SK-N-SH (cell line): ENCODE measurements around the gene C2CD3. TPM values are rescaled to one million over a fixed set of nuclear protein-coding genes. Genes with fewer than 3 reads are reported as not detected.

Experiments
- CTCF ChIA-PET: fragments of 300-600, 350-600 bp; formaldehyde crosslinking; extraction: SDS; loops from one replicate; lab custom pipeline; 2021; lab: Yijun Ruan, JAX
- POLR2A ChIA-PET: fragments of 350-600 bp; sonication (Branson Sonifier 250); formaldehyde crosslinking; extraction: SDS; loops from one replicate; lab custom pipeline; 2020; ENCODE audit warnings: antibody characterized with exemption, inconsistent platforms; lab: Yijun Ruan, JAX
- DNase-seq: peaks from one replicate; pipeline ENCODE4 v3.0.0; 2012
- H2AFZ ChIP-seq: fragments of 200-600 bp; sonication (generic); 2 replicates; pipeline ENCODE4 v1.8.1; 2016; ENCODE audit warnings: antibody characterized with exemption, mild to moderate bottlenecking, low read depth
- H3F3A ChIP-seq: fragments of 200-600 bp; sonication (generic); replicated peaks from 2 replicates; pipeline ENCODE3; 2016; ENCODE audit warnings: antibody characterized with exemption, mild to moderate bottlenecking; ENCODE audit not compliant: insufficient read depth
- H3K27ac ChIP-seq, 2 experiments: fragments of 200-500 bp in 1 of 2; fragments of 200-600 bp in 1 of 2; sonication (Bioruptor generic) in 1 of 2; sonication (generic), shearing (Covaris generic) in 1 of 2; 2 replicates each; pipeline versions ENCODE4 v1.5.1 to v1.6.1; 2014 to 2016; ENCODE audit warnings: low read depth in 2 of 2, inconsistent platforms in 1 of 2, low read length in 1 of 2, mild to moderate bottlenecking in 1 of 2, mixed read lengths in 1 of 2
- H3K27me3 ChIP-seq: fragments of 200-600 bp; sonication (generic), shearing (Covaris generic); 2 replicates; pipeline ENCODE4 v1.6.1; 2016; ENCODE audit warnings: mixed run types; ENCODE audit not compliant: insufficient read depth
- H3K36me3 ChIP-seq, 2 experiments: fragments of 200-500 bp in 1 of 2; fragments of 200-600 bp in 1 of 2; sonication (Bioruptor generic) in 1 of 2; sonication (generic) in 1 of 2; replicated peaks in 1 of 2; 2 replicates each; pipeline versions ENCODE3 to v1.5.1; 2014 to 2016; ENCODE audit warnings: low read length in 1 of 2, mild to moderate bottlenecking in 1 of 2; ENCODE audit not compliant: insufficient read depth in 2 of 2, control insufficient read depth in 1 of 2
- H3K4me1 ChIP-seq, 2 experiments: fragments of 200-500 bp in 1 of 2; fragments of 200-600 bp in 1 of 2; sonication (Bioruptor generic) in 1 of 2; sonication (generic), shearing (Covaris generic) in 1 of 2; 2 replicates each; pipeline versions ENCODE4 v1.5.1 to v1.6.1; 2014 to 2016; ENCODE audit warnings: low read depth in 1 of 2, low read length in 1 of 2, mixed run types in 1 of 2; ENCODE audit not compliant: insufficient read depth in 2 of 2, control insufficient read depth in 1 of 2
- H3K4me2 ChIP-seq: fragments of 200-600 bp; sonication (generic), shearing (Covaris generic); 2 replicates; pipeline ENCODE4 v1.6.1; 2017; ENCODE audit warnings: mixed run types
- H3K4me3 ChIP-seq, 2 experiments: fragments of 200-500 bp in 1 of 2; fragments of 200-600 bp in 1 of 2; sonication (Bioruptor generic) in 1 of 2; sonication (generic), shearing (Covaris generic) in 1 of 2; 2 replicates each; pipeline versions ENCODE4 v1.5.1 to v1.8.1; 2014 to 2016; ENCODE audit warnings: low read depth in 2 of 2, inconsistent platforms in 1 of 2, low read length in 1 of 2, mild to moderate bottlenecking in 1 of 2, mixed read lengths in 1 of 2, moderate library complexity in 1 of 2
- H3K79me2 ChIP-seq: fragments of 200-600 bp; sonication (generic); 2 replicates; pipeline ENCODE4 v1.8.1; 2017; ENCODE audit warnings: mild to moderate bottlenecking; ENCODE audit not compliant: insufficient read depth
- H3K9ac ChIP-seq: fragments of 200-600 bp; sonication (generic); 2 replicates; pipeline ENCODE4 v1.6.1; 2017; ENCODE audit warnings: mixed run types
- H3K9me2 ChIP-seq: fragments of 200-600 bp; sonication (generic); 2 replicates; pipeline ENCODE4 v1.6.1; 2017; ENCODE audit warnings: mixed run types
- H3K9me3 ChIP-seq: fragments of 200-600 bp; sonication (generic); 2 replicates; pipeline ENCODE4 v1.6.1; 2017; ENCODE audit warnings: mixed run types, mild to moderate bottlenecking, moderate library complexity
- H4K20me1 ChIP-seq: fragments of 200-600 bp; sonication (generic); 2 replicates; pipeline ENCODE4 v1.6.1; 2017; ENCODE audit warnings: mild to moderate bottlenecking, mixed run types; ENCODE audit not compliant: insufficient read depth
- CHD2 ChIP-seq: fragments of 150-350 bp; IDR thresholded peaks from 2 replicates; pipeline ENCODE4 v1.6.1; 2018; ENCODE audit warnings: low read length; ENCODE audit not compliant: partially characterized antibody
- FOXJ3 ChIP-seq: sonication (generic); formaldehyde crosslinking; IDR thresholded peaks from 2 replicates; pipeline ENCODE4 v1.5.1; 2020; ENCODE audit warnings: mild to moderate bottlenecking, missing genetic modification reagents
- MXI1 ChIP-seq: IDR thresholded peaks from 2 replicates; pipeline ENCODE4 v1.6.1; 2012; ENCODE audit warnings: mild to moderate bottlenecking, low read depth, low read length, improper control_type of control experiment
- NFIC ChIP-seq: IDR thresholded peaks from 2 replicates; pipeline ENCODE4 v1.4.0; 2012; ENCODE audit warnings: borderline replicate concordance
- NRF1 ChIP-seq: IDR thresholded peaks from 2 replicates; pipeline ENCODE4 v1.6.1; 2012; ENCODE audit warnings: low read depth, mild to moderate bottlenecking, low read length
- POLR2AphosphoS5 ChIP-seq: IDR thresholded peaks from 2 replicates; pipeline ENCODE4 v1.6.1; 2012; ENCODE audit warnings: low read depth, low read length
- RCOR1 ChIP-seq: fragments of 150-350 bp; IDR thresholded peaks from 2 replicates; pipeline ENCODE4 v1.6.1; 2017; ENCODE audit warnings: antibody characterized with exemption, low read length
- RFX5 ChIP-seq: IDR thresholded peaks from 2 replicates; pipeline ENCODE4 v1.6.1; 2012; ENCODE audit warnings: mild to moderate bottlenecking, improper control_type of control experiment, low read length
- SIN3A ChIP-seq: IDR thresholded peaks from 2 replicates; pipeline ENCODE4 v1.6.1; 2012; ENCODE audit warnings: low read depth, mild to moderate bottlenecking, low read length, moderate library complexity, borderline replicate concordance
- SMC3 ChIP-seq: IDR thresholded peaks from 2 replicates; pipeline ENCODE4 v1.6.1; 2012; ENCODE audit warnings: low read depth, low read length, improper control_type of control experiment
- TAF1 ChIP-seq: IDR thresholded peaks from 2 replicates; pipeline ENCODE4 v1.6.1; 2012; ENCODE audit warnings: low read depth, mild to moderate bottlenecking, low read length, moderate library complexity, borderline replicate concordance
- TEAD4 ChIP-seq: IDR thresholded peaks from 2 replicates; pipeline ENCODE4 v1.4.0; 2012; ENCODE audit warnings: mild to moderate bottlenecking, borderline replicate concordance; ENCODE audit not compliant: insufficient read depth
- USF1 ChIP-seq: IDR thresholded peaks from 2 replicates; pipeline ENCODE4 v1.4.0; 2012; ENCODE audit warnings: low read depth, borderline replicate concordance
- USF2 ChIP-seq: fragments of 150-350 bp; IDR thresholded peaks from 2 replicates; pipeline ENCODE4 v1.6.1; 2017; ENCODE audit warnings: antibody characterized with exemption, low read length, low read depth, borderline replicate concordance
- YY1 ChIP-seq: IDR thresholded peaks from 2 replicates; pipeline ENCODE4 v1.4.0; 2012; ENCODE audit warnings: low read depth, mild to moderate bottlenecking
- WGBS: methylation state at CpG from one replicate; pipeline ENCODE4 v1.1.6; 2017; ENCODE audit warnings: low lambda C conversion rate; 5-methylcytosine and 5-hydroxymethylcytosine counted together
- polyA plus RNA-seq, 3 experiments: library from polyadenylated mRNA; depleted of rRNA; stranded (reverse); fragments of >200 nt; gene quantifications; 2 replicates each; pipeline ENCODE4 v1.2.3, GENCODE V29; 2012
- TF ChIP-seq, protein P1 (sequence below): IDR thresholded peaks from 2 replicates; pipeline ENCODE4 v1.4.0; 2012; ENCODE audit warnings: low read depth, borderline replicate concordance
- TF ChIP-seq, protein P2 (sequence below): fragments of 150-350 bp; IDR thresholded peaks from 2 replicates; pipeline ENCODE4 v1.6.1; 2016; ENCODE audit warnings: mild to moderate bottlenecking, low read depth, low read length
- TF ChIP-seq, protein P3 (sequence below): IDR thresholded peaks from 2 replicates; pipeline ENCODE4; 2012
- TF ChIP-seq, protein P4 (sequence below): IDR thresholded peaks from 2 replicates; pipeline ENCODE4 v1.4.0; 2012; ENCODE audit warnings: low read depth

Gene C2CD3
- polyA plus RNA-seq, 1 of the 3 experiments (the other 2 are of a cell fraction): 7.0 TPM

GRCh38 chr11:73982990-73983740 is 187.6 kb downstream of the C2CD3 start (continued):
- TF ChIP-seq USF2: 0 out of 2 replicates have a peak, but pooled peaks have one; percentile 10
- TF ChIP-seq TEAD4: no peak
- no peak; the same call in 1 of the 2 replicates for TF ChIP-seq NFIC
- TF ChIP-seq FOXJ3 (CRISPR knock-in tag): no peak; the same call in 1 of the 2 replicates
- TF ChIP-seq, protein P1, sequence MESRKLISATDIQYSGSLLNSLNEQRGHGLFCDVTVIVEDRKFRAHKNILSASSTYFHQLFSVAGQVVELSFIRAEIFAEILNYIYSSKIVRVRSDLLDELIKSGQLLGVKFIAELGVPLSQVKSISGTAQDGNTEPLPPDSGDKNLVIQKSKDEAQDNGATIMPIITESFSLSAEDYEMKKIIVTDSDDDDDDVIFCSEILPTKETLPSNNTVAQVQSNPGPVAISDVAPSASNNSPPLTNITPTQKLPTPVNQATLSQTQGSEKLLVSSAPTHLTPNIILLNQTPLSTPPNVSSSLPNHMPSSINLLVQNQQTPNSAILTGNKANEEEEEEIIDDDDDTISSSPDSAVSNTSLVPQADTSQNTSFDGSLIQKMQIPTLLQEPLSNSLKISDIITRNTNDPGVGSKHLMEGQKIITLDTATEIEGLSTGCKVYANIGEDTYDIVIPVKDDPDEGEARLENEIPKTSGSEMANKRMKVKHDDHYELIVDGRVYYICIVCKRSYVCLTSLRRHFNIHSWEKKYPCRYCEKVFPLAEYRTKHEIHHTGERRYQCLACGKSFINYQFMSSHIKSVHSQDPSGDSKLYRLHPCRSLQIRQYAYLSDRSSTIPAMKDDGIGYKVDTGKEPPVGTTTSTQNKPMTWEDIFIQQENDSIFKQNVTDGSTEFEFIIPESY: no peak
- TF ChIP-seq, protein P2, sequence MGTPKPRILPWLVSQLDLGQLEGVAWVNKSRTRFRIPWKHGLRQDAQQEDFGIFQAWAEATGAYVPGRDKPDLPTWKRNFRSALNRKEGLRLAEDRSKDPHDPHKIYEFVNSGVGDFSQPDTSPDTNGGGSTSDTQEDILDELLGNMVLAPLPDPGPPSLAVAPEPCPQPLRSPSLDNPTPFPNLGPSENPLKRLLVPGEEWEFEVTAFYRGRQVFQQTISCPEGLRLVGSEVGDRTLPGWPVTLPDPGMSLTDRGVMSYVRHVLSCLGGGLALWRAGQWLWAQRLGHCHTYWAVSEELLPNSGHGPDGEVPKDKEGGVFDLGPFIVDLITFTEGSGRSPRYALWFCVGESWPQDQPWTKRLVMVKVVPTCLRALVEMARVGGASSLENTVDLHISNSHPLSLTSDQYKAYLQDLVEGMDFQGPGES: peak; percentile 39; the same call in 1 of the 2 replicates
- TF ChIP-seq NRF1: no peak

GRCh38 chr11:73982595-73982989 is 188.2 kb downstream of the C2CD3 start, which contains the start of gene UCP2:
TSS of gene UCP2 (minus strand) at chr11:73982843. CDS start at chr11:73978378, 4,465 bp downstream.
- H3K27me3 ChIP-seq: no peaks in the 10 kb centered on the region
- H2AFZ ChIP-seq: peak within 1 kb of the TSS; percentile 98
- H3K9me3 ChIP-seq: no peaks in the 10 kb centered on the region
- H3K4me1 ChIP-seq: peaks cover 7 to 22% of the 10 kb centered on the region in 2 experiments; a peak in 2 of 4 replicates
- peak within 1 kb of the TSS; percentile 70 to 93 for H3K4me3 ChIP-seq
- peak; percentile 95 for DNase-seq
- H3K27ac ChIP-seq: peak within 1 kb of the TSS; percentile 87 to 98
- WGBS: 2% methylated on average over 12 of the region's 43 CpGs
- H3K79me2 ChIP-seq: peaks cover 8% of the 10 kb centered on the region; the same call in 1 of the 2 replicates
- ChIA-PET POLR2A (interaction anchor here (0.6 to 3.1 kb wide), 4 partner anchors 12 to 189 kb away, joined by 3 to 15 read pairs (median 3); partner anchors contain the start of gene PPME1), CTCF (interaction anchor here (1.4 to 4.6 kb wide), 2 partner anchors 16 to 19 kb away, joined by 4 to 21 read pairs; no protein-coding TSS in a partner anchor)
- H3K36me3 ChIP-seq: peaks cover 0 to 21% of the 10 kb centered on the region in 2 experiments
- no peaks in the 10 kb centered on the region for H4K20me1 ChIP-seq
- peak within 1 kb of the TSS; percentile 98 for H3K4me2 ChIP-seq
- peak within 1 kb of the TSS; percentile 83 for H3K9ac ChIP-seq
- no peaks in the 10 kb centered on the region for H3K9me2 ChIP-seq
- H3F3A ChIP-seq: peaks cover 2% of the 10 kb centered on the region
- TF ChIP-seq SMC3: no peak
- 0 out of 2 replicates have a peak, but pooled peaks have one; percentile 8 for TF ChIP-seq RCOR1
- 0 out of 2 replicates have a peak, but pooled peaks have one; percentile 10 for TF ChIP-seq YY1
- TF ChIP-seq NRF1: peak; percentile 46; the same call in 1 of the 2 replicates
- TF ChIP-seq, protein P3, sequence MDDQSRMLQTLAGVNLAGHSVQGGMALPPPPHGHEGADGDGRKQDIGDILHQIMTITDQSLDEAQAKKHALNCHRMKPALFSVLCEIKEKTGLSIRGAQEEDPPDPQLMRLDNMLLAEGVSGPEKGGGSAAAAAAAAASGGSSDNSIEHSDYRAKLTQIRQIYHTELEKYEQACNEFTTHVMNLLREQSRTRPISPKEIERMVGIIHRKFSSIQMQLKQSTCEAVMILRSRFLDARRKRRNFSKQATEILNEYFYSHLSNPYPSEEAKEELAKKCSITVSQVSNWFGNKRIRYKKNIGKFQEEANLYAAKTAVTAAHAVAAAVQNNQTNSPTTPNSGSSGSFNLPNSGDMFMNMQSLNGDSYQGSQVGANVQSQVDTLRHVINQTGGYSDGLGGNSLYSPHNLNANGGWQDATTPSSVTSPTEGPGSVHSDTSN: no peak
- TF ChIP-seq, protein P2: no peak
- TF ChIP-seq TAF1: peak; percentile 67; the same call in 1 of the 2 replicates
- TF ChIP-seq FOXJ3 (CRISPR knock-in tag): no peak
- peak; percentile 74 for TF ChIP-seq MXI1
- TF ChIP-seq RFX5: no peak
- peak; percentile 69; the same call in 1 of the 2 replicates for TF ChIP-seq POLR2AphosphoS5
- TF ChIP-seq, protein P4, sequence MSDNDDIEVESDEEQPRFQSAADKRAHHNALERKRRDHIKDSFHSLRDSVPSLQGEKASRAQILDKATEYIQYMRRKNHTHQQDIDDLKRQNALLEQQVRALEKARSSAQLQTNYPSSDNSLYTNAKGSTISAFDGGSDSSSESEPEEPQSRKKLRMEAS: peak; percentile 82
- TF ChIP-seq SIN3A: 0 out of 2 replicates have a peak, but pooled peaks have one; percentile 24
- TF ChIP-seq CHD2: peak; percentile 36
- TF ChIP-seq USF2: no peak
- TF ChIP-seq USF1: no peak
